Heart left ventricle (tissue), 13 donors: Measurements from ENCODE around the gene SORBS1.

Experiments used
- POLR2A ChIP-seq, 2 donors: fragments of 450-650 bp; IDR thresholded peaks; one replicate each; pipeline ENCODE4 v1.6.1; 2017; ENCODE audit warnings: antibody characterized with exemption in 2 of 2, mild to moderate bottlenecking in 2 of 2, moderate library complexity in 2 of 2
- TF ChIP-seq, protein P1 (sequence below), 12 donors: fragments of 200-600 bp; sonication (generic) in 4 of 12; IDR thresholded peaks; one replicate each; pipeline versions ENCODE4 v1.5.0 to v1.8.0; 2018 to 2022; ENCODE audit warnings: antibody characterized with exemption in 12 of 12, mild to moderate bottlenecking in 5 of 12
- donor health status: ischemic (EF 13 %, LVEDD 7.1; RV severe dilation, severe dysfunction).
- donor health status: DM: no; HTN: yes; CAD: no.
- donor health status: DM: no; HTN: no; CAD: no.
- donor health status: ischemic (EF 25% LVEDD 6.9; RV normal size, moderate dysfunction).
- donor health status: ischemic (EF 25% LVEDD 5.7; RV mildly dilated, moderate dysfunction).
- donor health status: ischemic (EF 35%, LVEDD 5.7; RV mildly dilated, moderate dysfunction).
- donor health status: nonischemic (EF 11% LVEDD 7.7; RV severe dilation, severe dysfunction).
- donor health status: DM: yes; HTN: yes; CAD: no.
- donor health status: PGD.
- donor health status: ischemic (EF 29% LVEDD 5.4; RV normal size, mild dysfunction).
- donor health status: nonischemic (EF 23%, LVEDD 6.1; RV moderate dilation, normal function).

DNA sequence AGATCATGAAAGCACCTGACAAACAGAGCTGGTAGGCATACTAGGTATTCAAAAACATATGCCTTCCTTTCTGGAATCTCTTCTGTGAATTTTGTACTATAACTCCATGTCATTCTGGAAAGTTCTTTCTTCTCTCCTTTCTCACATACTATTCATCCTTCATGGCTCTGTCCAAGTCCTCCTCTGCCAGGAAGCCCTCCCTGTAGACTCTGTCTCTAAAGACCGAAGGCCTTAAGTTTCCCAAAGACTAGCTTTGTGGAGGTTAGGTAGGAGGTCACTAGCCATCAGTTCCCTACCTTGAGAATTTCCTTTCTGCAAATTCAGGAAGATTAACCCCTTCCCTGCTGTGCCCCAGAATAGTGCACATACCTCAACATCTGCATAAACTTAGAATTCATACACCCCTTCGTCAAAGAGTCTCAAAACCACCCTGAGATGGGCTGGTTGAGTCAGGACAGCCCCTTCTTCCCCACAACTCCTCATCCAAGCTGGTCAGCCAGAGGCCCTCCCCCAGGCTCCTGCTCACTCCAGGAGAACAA, 20.6 kb downstream of the SORBS1 start:
- TF ChIP-seq, protein P1, sequence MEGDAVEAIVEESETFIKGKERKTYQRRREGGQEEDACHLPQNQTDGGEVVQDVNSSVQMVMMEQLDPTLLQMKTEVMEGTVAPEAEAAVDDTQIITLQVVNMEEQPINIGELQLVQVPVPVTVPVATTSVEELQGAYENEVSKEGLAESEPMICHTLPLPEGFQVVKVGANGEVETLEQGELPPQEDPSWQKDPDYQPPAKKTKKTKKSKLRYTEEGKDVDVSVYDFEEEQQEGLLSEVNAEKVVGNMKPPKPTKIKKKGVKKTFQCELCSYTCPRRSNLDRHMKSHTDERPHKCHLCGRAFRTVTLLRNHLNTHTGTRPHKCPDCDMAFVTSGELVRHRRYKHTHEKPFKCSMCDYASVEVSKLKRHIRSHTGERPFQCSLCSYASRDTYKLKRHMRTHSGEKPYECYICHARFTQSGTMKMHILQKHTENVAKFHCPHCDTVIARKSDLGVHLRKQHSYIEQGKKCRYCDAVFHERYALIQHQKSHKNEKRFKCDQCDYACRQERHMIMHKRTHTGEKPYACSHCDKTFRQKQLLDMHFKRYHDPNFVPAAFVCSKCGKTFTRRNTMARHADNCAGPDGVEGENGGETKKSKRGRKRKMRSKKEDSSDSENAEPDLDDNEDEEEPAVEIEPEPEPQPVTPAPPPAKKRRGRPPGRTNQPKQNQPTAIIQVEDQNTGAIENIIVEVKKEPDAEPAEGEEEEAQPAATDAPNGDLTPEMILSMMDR (IDR thresholded peaks at IDR 0.05), result no peak
- no peak for TF ChIP-seq POLR2A (IDR thresholded peaks at IDR 0.05)
